Activated T-helper 17 cell treated with anti-CD3 and anti-CD28 coated beads, Interleukin-2, amount 50 U/mL, for 72 hours (primary cell): ENCODE data around the gene FSIP1. TPM values are rescaled to one million over a fixed set of nuclear protein-coding genes. Genes with fewer than 3 reads are reported as not detected.

Experiments
- ATAC-seq: fragments of 150-1000 bp; cut with Tn5 transposase; replicated peaks from 2 replicates; pipeline ENCODE4 v1.10.0; 2021; ENCODE audit warnings: mild to moderate bottlenecking, moderate library complexity
- H3K27ac Mint-ChIP-seq: one replicate; pipeline ENCODE4 v1.8.0; 2022; ENCODE audit warnings: mixed read lengths
- H3K27me3 Mint-ChIP-seq: one replicate; pipeline ENCODE4 v1.8.0; 2022; ENCODE audit warnings: mixed read lengths
- H3K36me3 Mint-ChIP-seq: one replicate; pipeline ENCODE4 v1.8.0; 2022; ENCODE audit warnings: low read depth, mild to moderate bottlenecking, mixed read lengths
- H3K4me1 Mint-ChIP-seq: one replicate; pipeline ENCODE4 v1.8.0; 2022; ENCODE audit warnings: mixed read lengths
- H3K4me3 Mint-ChIP-seq: one replicate; pipeline ENCODE4 v1.8.0; 2022; ENCODE audit warnings: mild to moderate bottlenecking, mixed read lengths
- H3K9me3 Mint-ChIP-seq: one replicate; pipeline ENCODE4 v1.8.0; 2022; ENCODE audit warnings: mixed read lengths
- total RNA-seq, 2 donors: library from RNA; stranded (reverse); gene quantifications; one replicate each; pipeline ENCODE4 v1.2.3, GENCODE V29; 2022

Gene FSIP1
- total RNA-seq, 2 donors from 2014 or later: 0.32 to 0.34 TPM

DNA sequence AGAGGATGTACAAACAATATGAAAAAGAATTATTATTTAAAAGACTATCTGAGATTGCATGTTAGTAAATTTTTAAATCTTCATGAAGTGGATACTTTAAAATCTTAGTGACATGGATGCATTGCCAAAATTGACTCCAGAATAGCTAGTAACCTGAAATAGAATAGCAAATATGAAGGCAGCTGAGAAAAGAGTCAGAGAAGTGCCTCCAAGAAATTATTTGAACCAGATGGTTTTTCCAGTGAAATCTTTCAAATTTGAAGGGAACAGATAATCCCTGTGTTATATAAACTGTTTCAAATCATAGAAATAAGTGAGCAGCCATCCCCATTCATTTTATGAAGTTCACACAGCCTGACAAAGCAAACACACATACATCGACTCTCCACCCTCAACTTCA is 29.6 kb downstream of the FSIP1 start:
- Mint-ChIP-seq H3K4me1 (no peaks in the 10 kb centered on the region), H3K4me3 (no peak overlapping the region), H3K27ac (no peak overlapping the region), H3K9me3 (no peaks in the 10 kb centered on the region), H3K36me3 (no peaks in the 10 kb centered on the region), H3K27me3 (peaks cover 3% of the 10 kb centered on the region)
- no peak for ATAC-seq

- H3K36me3 Mint-ChIP-seq: no peaks in the 10 kb centered on the region
- no peaks in the 10 kb centered on the region for H3K9me3 Mint-ChIP-seq
- no peaks in the 10 kb centered on the region for H3K4me1 Mint-ChIP-seq
- H3K27ac Mint-ChIP-seq: no peak overlapping the region
- peaks cover 3% of the 10 kb centered on the region for H3K27me3 Mint-ChIP-seq
- no peak overlapping the region for H3K4me3 Mint-ChIP-seq
- ATAC-seq: no peak
Measured at GRCh38 chr15:39752246-39752645, 30.4 kb downstream of the FSIP1 start.

DNA sequence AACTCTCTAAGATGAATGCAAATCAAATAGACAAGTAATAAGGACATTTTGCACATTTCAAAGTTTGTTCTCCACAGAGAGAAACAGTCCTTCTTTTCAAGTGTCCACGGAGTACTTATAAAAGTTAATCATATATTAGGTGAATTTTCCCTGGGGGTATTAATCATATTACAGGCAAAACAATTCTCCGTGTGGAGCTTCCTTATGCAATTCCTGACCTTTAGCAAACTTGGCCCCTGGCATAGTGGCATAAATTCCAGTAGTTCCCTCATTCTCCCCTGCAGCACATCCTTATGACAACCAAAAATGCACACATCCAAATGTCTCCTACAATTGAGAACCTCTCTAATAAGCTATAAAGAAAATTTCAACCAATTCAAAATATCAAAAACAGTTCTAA is 34.4 kb downstream of the FSIP1 start:
- Mint-ChIP-seq H3K36me3 (no peaks in the 10 kb centered on the region), H3K9me3 (no peaks in the 10 kb centered on the region), H3K27ac (no peak overlapping the region), H3K4me3 (no peak overlapping the region), H3K27me3 (peaks cover 6% of the 10 kb centered on the region), H3K4me1 (no peaks in the 10 kb centered on the region)
- ATAC-seq: no peak

- H3K4me3 Mint-ChIP-seq: no peak overlapping the region
- peaks cover 6% of the 10 kb centered on the region for H3K27me3 Mint-ChIP-seq
- H3K27ac Mint-ChIP-seq: no peak overlapping the region
- ATAC-seq: no peak
- no peaks in the 10 kb centered on the region for H3K36me3 Mint-ChIP-seq
- no peaks in the 10 kb centered on the region for H3K4me1 Mint-ChIP-seq
- no peaks in the 10 kb centered on the region for H3K9me3 Mint-ChIP-seq
Measured at GRCh38 chr15:39747326-39747725, 35.3 kb downstream of the FSIP1 start.

DNA sequence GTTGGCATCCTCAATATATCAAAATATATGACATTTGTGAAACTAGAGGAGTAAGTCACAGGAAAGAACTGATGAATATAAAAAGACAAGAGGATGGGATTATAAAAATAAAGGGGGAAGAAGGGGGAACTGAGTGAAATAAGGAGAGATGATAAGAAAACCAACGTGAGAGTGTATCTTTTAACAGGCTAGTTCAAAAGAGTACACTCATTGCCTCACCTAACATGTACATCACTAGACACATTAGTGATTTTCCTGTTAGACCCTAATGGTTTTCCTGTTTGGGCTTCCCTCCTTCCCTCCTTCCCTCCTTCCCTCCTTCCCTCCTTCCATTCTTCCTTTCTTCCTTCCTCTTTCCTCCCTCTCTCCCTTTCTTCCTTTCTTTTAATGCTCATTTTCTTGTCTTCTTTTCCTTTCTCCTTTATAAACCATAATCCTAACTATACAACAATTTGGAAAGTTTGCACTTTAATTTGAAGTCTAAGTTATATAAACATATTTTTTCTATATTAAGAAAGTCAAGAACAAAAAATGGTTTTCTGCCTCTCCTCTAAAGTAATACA is 35.8 kb downstream of the FSIP1 start:
- H3K27ac Mint-ChIP-seq: no peak overlapping the region
- peaks cover 6% of the 10 kb centered on the region for H3K27me3 Mint-ChIP-seq
- H3K4me3 Mint-ChIP-seq: no peak overlapping the region
- H3K36me3 Mint-ChIP-seq: no peaks in the 10 kb centered on the region
- no peak for ATAC-seq
- no peaks in the 10 kb centered on the region for H3K9me3 Mint-ChIP-seq
- no peaks in the 10 kb centered on the region for H3K4me1 Mint-ChIP-seq

GRCh38 chr15:39746176-39746575 is 36.5 kb downstream of the FSIP1 start:
- Mint-ChIP-seq H3K9me3 (no peaks in the 10 kb centered on the region), H3K36me3 (no peaks in the 10 kb centered on the region), H3K4me3 (no peak overlapping the region), H3K4me1 (no peaks in the 10 kb centered on the region), H3K27ac (no peak overlapping the region), H3K27me3 (peaks cover 6% of the 10 kb centered on the region)
- no peak for ATAC-seq

DNA sequence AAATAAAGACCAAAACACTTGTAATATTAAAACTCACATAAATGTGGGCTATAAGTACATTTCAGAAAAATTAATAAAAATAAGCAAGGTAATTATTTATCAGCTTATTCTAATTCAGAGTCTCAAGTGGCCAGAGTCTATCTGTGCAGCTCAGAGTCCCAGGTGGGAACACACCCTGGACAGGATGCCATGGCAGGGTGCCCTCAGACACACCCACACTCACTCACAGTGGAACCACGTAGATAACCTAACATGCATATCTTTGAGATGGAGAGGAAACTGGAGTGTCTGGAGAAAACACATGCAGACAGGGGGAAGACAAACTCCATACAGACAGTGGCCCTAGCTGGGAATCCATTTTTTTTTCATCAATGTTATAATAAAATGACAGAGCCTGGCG is 37.2 kb downstream of the FSIP1 start:
- H3K4me1 Mint-ChIP-seq: no peaks in the 10 kb centered on the region
- no peak for ATAC-seq
- no peak overlapping the region for H3K4me3 Mint-ChIP-seq
- H3K27me3 Mint-ChIP-seq: peaks cover 6% of the 10 kb centered on the region
- H3K27ac Mint-ChIP-seq: no peak overlapping the region
- no peaks in the 10 kb centered on the region for H3K9me3 Mint-ChIP-seq
- no peaks in the 10 kb centered on the region for H3K36me3 Mint-ChIP-seq

DNA sequence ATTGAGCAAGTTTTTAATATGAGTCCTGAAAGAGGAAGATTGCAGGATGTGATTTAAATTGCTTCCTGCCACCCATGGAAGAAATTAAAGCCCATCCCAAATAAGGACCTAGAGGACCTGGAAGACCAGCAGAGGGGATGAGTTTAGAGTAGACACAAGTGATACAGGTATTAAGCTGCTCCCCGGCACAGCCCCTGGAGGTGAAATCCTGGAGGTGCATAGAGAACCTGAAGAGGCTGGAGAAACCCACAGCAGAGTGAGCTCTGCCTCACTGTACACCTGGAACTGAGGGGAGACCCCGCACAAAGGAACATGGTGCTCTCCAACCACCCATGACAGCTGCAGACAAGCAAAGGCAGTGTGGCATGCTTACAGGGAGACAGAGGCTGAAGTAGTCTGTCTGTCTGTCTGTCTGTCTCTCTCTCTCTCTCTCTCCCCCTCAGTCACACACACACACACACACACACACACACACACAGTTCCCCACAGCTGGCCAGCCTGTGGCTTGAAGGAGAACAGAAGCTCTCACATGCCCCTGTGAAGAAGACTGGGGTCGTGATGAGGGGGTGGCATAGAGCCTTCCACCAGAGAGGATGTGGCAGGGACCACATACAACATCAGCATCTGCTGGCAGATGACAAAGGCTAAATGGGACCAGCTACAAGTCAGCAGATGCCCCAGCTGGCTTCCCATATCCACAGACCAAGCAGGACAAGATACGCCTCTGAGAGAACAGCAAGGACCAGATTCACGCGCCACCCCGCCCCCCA is 38.1 kb downstream of the FSIP1 start:
- no peaks in the 10 kb centered on the region for H3K9me3 Mint-ChIP-seq

GRCh38 chr15:39743611-39744010 is 39.0 kb downstream of the FSIP1 start:
- no peaks in the 10 kb centered on the region for H3K36me3 Mint-ChIP-seq
- ATAC-seq: no peak

More for the DNA sequence above, 38.1 kb downstream of the FSIP1 start:
- Mint-ChIP-seq H3K4me1 (no peaks in the 10 kb centered on the region), H3K36me3 (no peaks in the 10 kb centered on the region), H3K27ac (no peak overlapping the region), H3K4me3 (no peak overlapping the region), H3K27me3 (peaks cover 6% of the 10 kb centered on the region)
- no peak for ATAC-seq

GRCh38 chr15:39741258-39741657 is 41.4 kb downstream of the FSIP1 start:
- Mint-ChIP-seq H3K36me3 (no peaks in the 10 kb centered on the region), H3K27ac (no peak overlapping the region), H3K9me3 (no peaks in the 10 kb centered on the region), H3K4me1 (no peaks in the 10 kb centered on the region), H3K27me3 (peaks cover 4% of the 10 kb centered on the region), H3K4me3 (no peak overlapping the region)
- ATAC-seq: no peak

More at GRCh38 chr15:39743611-39744010, 39.0 kb downstream of the FSIP1 start:
- H3K9me3 Mint-ChIP-seq: no peaks in the 10 kb centered on the region
- no peak overlapping the region for H3K27ac Mint-ChIP-seq
- peaks cover 6% of the 10 kb centered on the region for H3K27me3 Mint-ChIP-seq
- no peak overlapping the region for H3K4me3 Mint-ChIP-seq
- no peaks in the 10 kb centered on the region for H3K4me1 Mint-ChIP-seq

GRCh38 chr15:39738998-39739397 is 43.6 kb downstream of the FSIP1 start:
- Mint-ChIP-seq H3K36me3 (no peaks in the 10 kb centered on the region), H3K27ac (no peak overlapping the region), H3K27me3 (no peaks in the 10 kb centered on the region), H3K4me3 (no peak overlapping the region), H3K4me1 (no peaks in the 10 kb centered on the region), H3K9me3 (no peaks in the 10 kb centered on the region)
- ATAC-seq: no peak

GRCh38 chr15:39737196-39737550 is 45.5 kb downstream of the FSIP1 start:
- H3K9me3 Mint-ChIP-seq: no peaks in the 10 kb centered on the region
- no peak overlapping the region for H3K27ac Mint-ChIP-seq

GRCh38 chr15:39736412-39737195 is 46.0 kb downstream of the FSIP1 start:
- H3K27me3 Mint-ChIP-seq: no peaks in the 10 kb centered on the region
- H3K27ac Mint-ChIP-seq: no peak overlapping the region
- H3K9me3 Mint-ChIP-seq: no peaks in the 10 kb centered on the region
- no peaks in the 10 kb centered on the region for H3K4me1 Mint-ChIP-seq
- no peak for ATAC-seq
- H3K36me3 Mint-ChIP-seq: no peaks in the 10 kb centered on the region
- H3K4me3 Mint-ChIP-seq: no peak overlapping the region

More at GRCh38 chr15:39737196-39737550, 45.5 kb downstream of the FSIP1 start:
- ATAC-seq: no peak
- Mint-ChIP-seq H3K27me3 (no peaks in the 10 kb centered on the region), H3K36me3 (no peaks in the 10 kb centered on the region), H3K4me3 (no peak overlapping the region), H3K4me1 (no peaks in the 10 kb centered on the region)

GRCh38 chr15:39735120-39735717 is 47.4 kb downstream of the FSIP1 start:
- no peak for ATAC-seq
- no peaks in the 10 kb centered on the region for H3K36me3 Mint-ChIP-seq
- H3K9me3 Mint-ChIP-seq: no peaks in the 10 kb centered on the region
- no peaks in the 10 kb centered on the region for H3K4me1 Mint-ChIP-seq
- H3K27me3 Mint-ChIP-seq: no peaks in the 10 kb centered on the region
- no peak overlapping the region for H3K4me3 Mint-ChIP-seq
- no peak overlapping the region for H3K27ac Mint-ChIP-seq
